SH-SY5Y (cell line): Measurements from ENCODE around the gene HADHA.

Experiments
- GATA2 ChIP-seq: IDR thresholded peaks from 2 replicates; pipeline ENCODE4 v1.6.1; 2011; ENCODE audit warnings: mild to moderate bottlenecking, low read depth, low read length
- GATA3 ChIP-seq: IDR thresholded peaks from 2 replicates; pipeline ENCODE4 v1.6.1; 2011; ENCODE audit warnings: low read depth, mild to moderate bottlenecking, low read length, moderate library complexity

DNA sequence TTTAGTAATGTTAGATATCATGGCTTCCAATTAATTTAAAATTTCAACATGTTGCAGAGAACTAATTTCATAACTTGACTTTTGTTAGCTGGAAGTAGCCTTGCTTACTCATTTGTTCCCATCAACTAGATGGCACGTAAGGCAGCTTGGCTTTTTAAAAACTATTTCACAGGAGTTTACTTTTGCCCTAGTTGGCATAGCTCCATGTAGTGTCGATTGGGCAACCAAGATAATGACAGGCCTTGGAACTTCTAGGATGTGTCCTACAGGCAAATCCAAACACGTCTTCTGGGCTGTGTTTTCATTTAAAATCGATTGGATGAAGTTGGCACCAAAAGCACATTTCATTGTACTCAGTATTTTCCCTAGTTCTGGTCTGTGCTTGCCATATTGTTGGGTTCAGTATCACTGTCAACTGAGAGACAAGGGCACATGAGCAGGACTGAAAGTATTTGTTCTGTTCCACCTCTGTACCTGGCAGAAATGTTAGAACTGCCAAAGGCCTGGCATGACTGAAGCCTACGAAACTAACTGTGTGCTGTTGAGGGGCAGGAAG lies 29.7 kb upstream of the HADHA start:
- TF ChIP-seq GATA2 (no peak), GATA3 (no peak)
